Loucy (cell line): ENCODE measurements around the gene C9orf153.
"Not testable (repeated sequence)": the region's sequence is repeated elsewhere in the genome, so short reads cannot be mapped to it uniquely, and the experiment has no call there.

ENCODE experiments used
- CTCF ChIP-seq: fragments of 200-600 bp; sonication (generic); conservative IDR thresholded peaks from 2 replicates; pipeline ENCODE4 v1.5.1; 2014; ENCODE audit warnings: mild to moderate bottlenecking, antibody characterized with exemption, low read length
- EZH2phosphoT487 ChIP-seq: fragments of 200-600 bp; IDR thresholded peaks from 2 replicates; pipeline ENCODE4 v1.6.1; 2018; ENCODE audit warnings: antibody characterized with exemption, mild to moderate bottlenecking, moderate library complexity, borderline replicate concordance

GRCh38 chr9:86290341-86290740 is 30.9 kb upstream of the C9orf153 start:
- TF ChIP-seq CTCF, EZH2phosphoT487: not testable (repeated sequence)
